ENCODE data around the gene DRGX.

Gene DRGX

DNA sequence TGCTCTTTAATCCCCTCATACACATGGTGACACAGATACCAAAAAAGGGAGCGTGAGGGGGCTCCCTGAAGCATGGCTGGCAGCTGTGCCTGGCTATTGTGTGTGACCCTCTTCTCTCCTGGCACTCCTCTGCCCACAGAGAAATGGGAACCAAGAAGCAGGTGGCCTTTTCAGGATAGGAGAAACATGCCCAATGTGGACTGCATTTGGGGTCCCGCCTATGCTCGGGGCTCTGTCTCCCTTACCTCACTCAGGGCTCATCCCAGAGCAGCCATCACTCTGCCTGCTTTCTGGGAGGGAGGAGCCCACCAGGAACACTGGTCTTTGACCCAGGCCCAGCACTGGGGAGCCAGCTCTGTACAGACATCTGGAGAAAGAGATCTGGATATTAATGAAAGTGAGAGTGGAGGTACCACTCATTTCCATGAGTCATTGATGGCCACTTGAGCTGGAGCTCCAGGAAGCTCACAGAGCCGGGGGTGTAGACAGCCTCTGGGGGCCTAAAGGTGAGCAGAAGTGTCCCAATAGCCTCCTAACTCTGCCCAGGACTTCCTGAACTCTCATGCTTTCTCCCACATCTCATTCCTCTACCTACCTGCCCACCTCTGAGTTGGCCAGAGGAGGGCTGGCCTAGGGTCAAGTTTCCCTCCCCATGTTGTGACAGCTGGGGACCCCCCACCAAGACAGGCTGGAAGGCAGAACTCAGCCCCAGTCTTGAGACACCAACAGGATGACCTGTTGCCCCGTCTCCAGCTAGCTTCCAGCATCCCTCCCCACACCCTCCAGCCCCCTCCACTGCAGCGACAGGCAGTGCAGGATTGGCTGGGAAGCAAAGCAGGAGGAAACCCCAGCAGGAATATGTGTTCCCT is 42.6 kb downstream of the DRGX start:
- DNase-seq = no peak
- H3K27ac ChIP-seq = no peak overlapping the region
- no peak for TF ChIP-seq CTCF (IDR thresholded peaks at IDR 0.05; ENCODE audit: low read depth, low read length, missing control alignments)
- no peak overlapping the region for H3K4me3 ChIP-seq (ENCODE audit: low read depth, low read length)
- in situ Hi-C loops (cut with HindIII; ENCODE audit: low pct_ligation_motif_present, low sequenced_read_pairs) = no loop called here
- no peaks in the 10 kb centered on the region for H3K27me3 ChIP-seq (replicated peaks)
- no peaks in the 10 kb centered on the region for H3K36me3 ChIP-seq (replicated peaks)

DNA sequence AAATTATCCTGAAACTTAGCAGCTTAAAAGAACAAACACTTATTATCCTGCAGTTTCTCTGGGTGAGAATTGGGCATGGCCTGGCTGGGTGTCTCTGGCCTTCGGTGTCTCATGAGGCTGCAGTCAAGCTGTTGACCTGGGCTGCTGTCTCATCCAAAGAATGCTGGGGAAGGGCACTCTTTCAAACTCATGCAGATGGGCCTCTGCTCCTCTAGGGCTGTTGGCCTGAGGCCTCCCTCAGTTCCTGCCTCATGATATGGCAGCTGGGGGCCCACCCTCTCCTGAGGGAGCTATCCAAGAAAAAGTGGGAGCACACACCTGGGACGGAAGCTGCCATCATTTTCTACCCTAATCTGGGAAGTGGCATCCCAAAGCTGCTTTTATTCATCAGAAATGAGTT is 43.6 kb downstream of the DRGX start:
- no peak for TF ChIP-seq CTCF (IDR thresholded peaks at IDR 0.05; ENCODE audit: low read depth, low read length, missing control alignments)
- in situ Hi-C loops (cut with HindIII; ENCODE audit: low pct_ligation_motif_present, low sequenced_read_pairs) = no loop called here
- H3K4me3 ChIP-seq (ENCODE audit: low read depth, low read length) = no peak overlapping the region

GRCh38 chr10:49351669-49352068 is 44.2 kb downstream of the DRGX start:
- H3K27ac ChIP-seq = no peak overlapping the region
- H3K36me3 ChIP-seq (replicated peaks) = no peaks in the 10 kb centered on the region
- no peak for TF ChIP-seq CTCF (IDR thresholded peaks at IDR 0.05; ENCODE audit: low read depth, low read length, missing control alignments)
- H3K4me3 ChIP-seq (ENCODE audit: low read depth, low read length) = no peak overlapping the region
- DNase-seq = no peak
- no peaks in the 10 kb centered on the region for H3K27me3 ChIP-seq (replicated peaks)
- in situ Hi-C loops (cut with HindIII; ENCODE audit: low pct_ligation_motif_present, low sequenced_read_pairs) = no loop called here

More for the DNA sequence above, 43.6 kb downstream of the DRGX start:
- H3K27ac ChIP-seq = no peak overlapping the region
- no peaks in the 10 kb centered on the region for H3K27me3 ChIP-seq (replicated peaks)
- no peak for DNase-seq
- H3K36me3 ChIP-seq (replicated peaks) = no peaks in the 10 kb centered on the region

DNA sequence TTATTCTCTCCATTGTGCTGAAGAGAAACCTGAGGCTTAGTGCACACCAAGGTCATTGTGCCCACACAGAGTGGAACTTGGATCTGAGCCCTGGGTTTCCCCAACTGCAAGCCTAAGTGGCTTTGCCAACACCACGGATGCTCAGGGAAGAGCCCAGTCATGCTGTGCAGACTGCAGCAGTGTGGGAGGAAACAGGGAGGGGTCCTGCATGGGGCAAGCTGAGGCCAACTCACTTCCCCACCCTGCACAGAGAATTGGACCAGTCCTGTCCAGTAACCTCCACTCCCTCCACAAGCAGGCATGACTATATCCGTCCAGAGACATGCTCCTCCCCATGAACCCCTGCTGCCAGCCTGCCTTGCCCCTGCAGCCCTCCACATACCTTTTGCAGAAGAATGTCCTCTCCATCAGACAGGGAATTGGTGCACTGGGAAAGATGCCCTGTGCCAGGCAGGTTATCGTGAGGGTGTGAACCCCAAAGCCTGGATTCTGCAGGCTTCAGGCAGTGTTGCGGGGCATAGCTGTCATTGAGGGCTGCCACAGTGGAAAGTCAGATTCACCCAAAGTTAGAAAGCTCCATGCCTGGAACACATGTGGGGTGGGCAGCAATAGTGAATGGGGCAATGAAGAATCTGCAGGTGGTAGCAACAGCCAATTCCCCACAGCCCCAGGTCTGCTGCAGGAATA is 44.9 kb downstream of the DRGX start:
- no peaks in the 10 kb centered on the region for H3K27me3 ChIP-seq (replicated peaks)
- in situ Hi-C loops (cut with HindIII; ENCODE audit: low pct_ligation_motif_present, low sequenced_read_pairs) = no loop called here
- no peak for TF ChIP-seq CTCF (IDR thresholded peaks at IDR 0.05; ENCODE audit: low read depth, low read length, missing control alignments)
- H3K36me3 ChIP-seq (replicated peaks) = no peaks in the 10 kb centered on the region
- no peak for DNase-seq
- H3K4me3 ChIP-seq (ENCODE audit: low read depth, low read length) = no peak overlapping the region
- no peak overlapping the region for H3K27ac ChIP-seq

DNA sequence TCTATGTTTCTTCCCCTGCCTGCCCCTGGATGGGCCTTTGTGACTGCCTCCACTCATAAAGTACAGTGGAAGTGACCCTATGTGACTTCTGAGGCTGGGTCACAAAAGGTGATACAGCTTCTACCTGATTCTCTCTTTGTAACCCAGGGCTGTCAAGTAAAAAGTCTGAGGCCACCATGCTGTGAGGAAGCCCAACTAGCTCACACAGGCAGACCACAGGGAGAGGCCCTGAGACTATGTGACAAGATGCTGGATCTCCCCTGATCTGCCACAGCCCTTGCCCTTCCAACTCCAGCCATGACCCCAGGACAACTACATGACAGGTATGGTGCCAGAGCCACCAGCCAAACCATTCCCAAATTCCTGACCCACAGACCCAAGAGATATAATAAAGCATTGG is 45.8 kb downstream of the DRGX start:
- no peak for DNase-seq
- Histone ChIP-seq H3K27ac (no peak overlapping the region), H3K27me3 (replicated peaks) (no peaks in the 10 kb centered on the region), H3K4me3 (ENCODE audit: low read depth, low read length) (no peak overlapping the region), H3K36me3 (replicated peaks) (no peaks in the 10 kb centered on the region)
- in situ Hi-C loops (cut with HindIII; ENCODE audit: low pct_ligation_motif_present, low sequenced_read_pairs) = no loop called here
- TF ChIP-seq CTCF (IDR thresholded peaks at IDR 0.05; ENCODE audit: low read depth, low read length, missing control alignments) = no peak

Data from brain microvascular endothelial cell (primary cell).